ENCODE results near the gene LYST. TPM values are rescaled to one million over a fixed set of nuclear protein-coding genes. Genes with fewer than 3 reads are reported as not detected.

The LYST gene
- total and polyA plus RNA-seq, 10 of the 15 experiments (the other 5 are each of a cell fraction or from before 2014, with no cell fraction given) = 3.3 to 28.1 (median 5.6) TPM

DNA sequence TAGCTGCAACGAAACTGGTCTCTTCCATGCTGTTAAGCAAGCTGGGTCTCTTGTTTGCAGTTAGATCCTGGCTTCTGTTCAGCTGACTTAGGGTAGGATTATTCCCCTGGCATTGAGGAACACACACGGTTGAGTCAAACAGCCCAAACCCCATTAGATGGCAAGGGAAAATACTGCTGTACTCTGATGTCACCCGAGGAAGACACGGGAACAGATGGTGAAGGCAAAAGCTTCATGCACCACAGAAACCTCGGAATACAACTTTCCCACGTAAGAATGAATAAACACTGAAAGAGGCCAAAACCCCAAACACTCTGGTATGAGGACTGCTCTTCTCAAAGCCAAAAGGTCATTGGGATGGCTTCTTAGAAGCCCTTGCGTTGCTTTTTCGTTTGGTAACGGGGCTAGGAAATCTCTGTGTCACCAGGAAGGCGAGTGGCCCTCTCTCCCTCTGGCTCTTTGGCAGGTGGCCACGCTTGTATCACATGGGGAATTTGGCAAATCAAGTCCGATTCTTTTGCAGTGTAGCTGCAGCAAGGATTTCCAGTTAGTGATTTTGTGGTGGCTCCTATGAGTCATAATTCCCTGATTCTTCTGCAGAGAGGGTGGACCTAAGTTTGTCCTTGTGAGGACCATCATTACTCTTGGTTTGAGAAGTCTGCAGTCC lies 16.7 kb upstream of the LYST start:
- no peaks in the 10 kb centered on the region for H3K36me3 ChIP-seq (ENCODE audit: control insufficient read depth in 2 of 2, insufficient read depth in 2 of 2, low read length in 1 of 2)
- H3K9ac ChIP-seq (ENCODE audit: control insufficient read depth, insufficient read depth, low read length) = peak overlapping the region; percentile 19
- peak overlapping the region; percentile 9 for H3K4me2 ChIP-seq (ENCODE audit: control insufficient read depth, insufficient read depth)
- RAD21 ChIA-PET (ENCODE audit: unreplicated experiment) = interaction anchor here (0.8 to 8.3 kb wide), 8 partner anchors 11 to 110 kb away, joined by 3 to 52 read pairs (median 4); partner anchors contain the start of gene LYST
- ATAC-seq = peak; percentile 50
- WGBS (ENCODE audit: insufficient coverage, insufficient replicate concordance, low lambda C conversion rate, missing lambda C conversion rate) = 1% methylated on average over 12 of the region's 12 CpGs
- BruUV-seq (replicated peaks) = TSS peak; percentile 84
- peaks cover 36% of the 10 kb centered on the region for H3K4me1 ChIP-seq (ENCODE audit: control insufficient read depth, insufficient read depth, low read length)
- DNase-seq (ENCODE audit: low read depth, low spot score) = peak; percentile 76
- in situ Hi-C loops (cut with MboI) = loop anchor here (10.0 kb wide), 2 partner anchors 271 to 401 kb away; partner anchors contain the start of gene ERO1B
- H4K20me1 ChIP-seq (ENCODE audit: control insufficient read depth, insufficient read depth) = no peaks in the 10 kb centered on the region
- H3K9me3 ChIP-seq (replicated peaks; ENCODE audit: control insufficient read depth, insufficient read depth, low read length) = no peaks in the 10 kb centered on the region; the same call in 2 of the 3 replicates
- CTCF ChIA-PET = interaction anchor here (0.6 to 2.3 kb wide), 5 partner anchors 14 to 88 kb away, joined by 3 to 10 read pairs (median 5); no protein-coding TSS in a partner anchor
- peak; percentile 56 for FAIRE-seq
- SMC1A ChIA-PET (ENCODE audit: uncharacterized antibody, unreplicated experiment) = interaction anchor here (0.8 to 6.0 kb wide), 16 partner anchors 9 to 116 kb away, joined by 3 to 84 read pairs (median 6); partner anchors contain the start of gene LYST
- peak overlapping the region; percentile 71 for H3K27ac ChIP-seq (ENCODE audit: control insufficient read depth, insufficient read depth)
- peak overlapping the region; percentile 41 for H2AFZ ChIP-seq (ENCODE audit: control insufficient read depth, low read depth, low read length)
- intact Hi-C loops (cut with micrococcal nuclease; ENCODE audit: unreplicated experiment) = loop anchor here (5.0 kb wide), 2 partner anchors 69 to 114 kb away; no protein-coding TSS in a partner anchor
- no peaks in the 10 kb centered on the region for H3K27me3 ChIP-seq (replicated peaks in 1 of 2; ENCODE audit: control insufficient read depth in 2 of 2, insufficient read depth in 2 of 2, low read length in 1 of 2)
- POLR2A ChIA-PET = interaction anchor here (1.0 to 6.0 kb wide), 5 partner anchors 11 to 71 kb away, joined by 3 to 64 read pairs (median 5); partner anchors contain the start of gene LYST
- peak overlapping the region; percentile 33 for H3K4me3 ChIP-seq
- H3K79me2 ChIP-seq (ENCODE audit: control insufficient read depth, insufficient read depth, low read length) = peaks cover 38% of the 10 kb centered on the region
- TF ChIP-seq ZNF622 (IDR thresholded peaks at IDR 0.05) = no peak
- no peak for TF ChIP-seq MTA3 (IDR thresholded peaks at IDR 0.05; ENCODE audit: borderline replicate concordance, low read length)
- TF ChIP-seq, protein P1, sequence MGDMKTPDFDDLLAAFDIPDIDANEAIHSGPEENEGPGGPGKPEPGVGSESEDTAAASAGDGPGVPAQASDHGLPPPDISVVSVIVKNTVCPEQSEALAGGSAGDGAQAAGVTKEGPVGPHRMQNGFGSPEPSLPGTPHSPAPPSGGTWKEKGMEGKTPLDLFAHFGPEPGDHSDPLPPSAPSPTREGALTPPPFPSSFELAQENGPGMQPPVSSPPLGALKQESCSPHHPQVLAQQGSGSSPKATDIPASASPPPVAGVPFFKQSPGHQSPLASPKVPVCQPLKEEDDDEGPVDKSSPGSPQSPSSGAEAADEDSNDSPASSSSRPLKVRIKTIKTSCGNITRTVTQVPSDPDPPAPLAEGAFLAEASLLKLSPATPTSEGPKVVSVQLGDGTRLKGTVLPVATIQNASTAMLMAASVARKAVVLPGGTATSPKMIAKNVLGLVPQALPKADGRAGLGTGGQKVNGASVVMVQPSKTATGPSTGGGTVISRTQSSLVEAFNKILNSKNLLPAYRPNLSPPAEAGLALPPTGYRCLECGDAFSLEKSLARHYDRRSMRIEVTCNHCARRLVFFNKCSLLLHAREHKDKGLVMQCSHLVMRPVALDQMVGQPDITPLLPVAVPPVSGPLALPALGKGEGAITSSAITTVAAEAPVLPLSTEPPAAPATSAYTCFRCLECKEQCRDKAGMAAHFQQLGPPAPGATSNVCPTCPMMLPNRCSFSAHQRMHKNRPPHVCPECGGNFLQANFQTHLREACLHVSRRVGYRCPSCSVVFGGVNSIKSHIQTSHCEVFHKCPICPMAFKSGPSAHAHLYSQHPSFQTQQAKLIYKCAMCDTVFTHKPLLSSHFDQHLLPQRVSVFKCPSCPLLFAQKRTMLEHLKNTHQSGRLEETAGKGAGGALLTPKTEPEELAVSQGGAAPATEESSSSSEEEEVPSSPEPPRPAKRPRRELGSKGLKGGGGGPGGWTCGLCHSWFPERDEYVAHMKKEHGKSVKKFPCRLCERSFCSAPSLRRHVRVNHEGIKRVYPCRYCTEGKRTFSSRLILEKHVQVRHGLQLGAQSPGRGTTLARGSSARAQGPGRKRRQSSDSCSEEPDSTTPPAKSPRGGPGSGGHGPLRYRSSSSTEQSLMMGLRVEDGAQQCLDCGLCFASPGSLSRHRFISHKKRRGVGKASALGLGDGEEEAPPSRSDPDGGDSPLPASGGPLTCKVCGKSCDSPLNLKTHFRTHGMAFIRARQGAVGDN (IDR thresholded peaks at IDR 0.05) = 0 out of 2 replicates have a peak, but pooled peaks have one; percentile 35
- TF ChIP-seq FOS (IDR thresholded peaks at IDR 0.05; ENCODE audit: borderline replicate concordance, extremely low read depth, insufficient read length) = no peak
- TF ChIP-seq, protein P2, sequence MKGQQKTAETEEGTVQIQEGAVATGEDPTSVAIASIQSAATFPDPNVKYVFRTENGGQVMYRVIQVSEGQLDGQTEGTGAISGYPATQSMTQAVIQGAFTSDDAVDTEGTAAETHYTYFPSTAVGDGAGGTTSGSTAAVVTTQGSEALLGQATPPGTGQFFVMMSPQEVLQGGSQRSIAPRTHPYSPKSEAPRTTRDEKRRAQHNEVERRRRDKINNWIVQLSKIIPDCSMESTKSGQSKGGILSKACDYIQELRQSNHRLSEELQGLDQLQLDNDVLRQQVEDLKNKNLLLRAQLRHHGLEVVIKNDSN (IDR thresholded peaks at IDR 0.05; ENCODE audit: borderline replicate concordance, extremely low read length, insufficient read depth, low read depth, low read length) = peak; percentile 37
- TF ChIP-seq, protein P3, sequence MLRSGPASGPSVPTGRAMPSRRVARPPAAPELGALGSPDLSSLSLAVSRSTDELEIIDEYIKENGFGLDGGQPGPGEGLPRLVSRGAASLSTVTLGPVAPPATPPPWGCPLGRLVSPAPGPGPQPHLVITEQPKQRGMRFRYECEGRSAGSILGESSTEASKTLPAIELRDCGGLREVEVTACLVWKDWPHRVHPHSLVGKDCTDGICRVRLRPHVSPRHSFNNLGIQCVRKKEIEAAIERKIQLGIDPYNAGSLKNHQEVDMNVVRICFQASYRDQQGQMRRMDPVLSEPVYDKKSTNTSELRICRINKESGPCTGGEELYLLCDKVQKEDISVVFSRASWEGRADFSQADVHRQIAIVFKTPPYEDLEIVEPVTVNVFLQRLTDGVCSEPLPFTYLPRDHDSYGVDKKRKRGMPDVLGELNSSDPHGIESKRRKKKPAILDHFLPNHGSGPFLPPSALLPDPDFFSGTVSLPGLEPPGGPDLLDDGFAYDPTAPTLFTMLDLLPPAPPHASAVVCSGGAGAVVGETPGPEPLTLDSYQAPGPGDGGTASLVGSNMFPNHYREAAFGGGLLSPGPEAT (IDR thresholded peaks at IDR 0.05; ENCODE audit: low read depth) = peak; percentile 37; the same call in 1 of the 2 replicates
- TF ChIP-seq, protein P4, sequence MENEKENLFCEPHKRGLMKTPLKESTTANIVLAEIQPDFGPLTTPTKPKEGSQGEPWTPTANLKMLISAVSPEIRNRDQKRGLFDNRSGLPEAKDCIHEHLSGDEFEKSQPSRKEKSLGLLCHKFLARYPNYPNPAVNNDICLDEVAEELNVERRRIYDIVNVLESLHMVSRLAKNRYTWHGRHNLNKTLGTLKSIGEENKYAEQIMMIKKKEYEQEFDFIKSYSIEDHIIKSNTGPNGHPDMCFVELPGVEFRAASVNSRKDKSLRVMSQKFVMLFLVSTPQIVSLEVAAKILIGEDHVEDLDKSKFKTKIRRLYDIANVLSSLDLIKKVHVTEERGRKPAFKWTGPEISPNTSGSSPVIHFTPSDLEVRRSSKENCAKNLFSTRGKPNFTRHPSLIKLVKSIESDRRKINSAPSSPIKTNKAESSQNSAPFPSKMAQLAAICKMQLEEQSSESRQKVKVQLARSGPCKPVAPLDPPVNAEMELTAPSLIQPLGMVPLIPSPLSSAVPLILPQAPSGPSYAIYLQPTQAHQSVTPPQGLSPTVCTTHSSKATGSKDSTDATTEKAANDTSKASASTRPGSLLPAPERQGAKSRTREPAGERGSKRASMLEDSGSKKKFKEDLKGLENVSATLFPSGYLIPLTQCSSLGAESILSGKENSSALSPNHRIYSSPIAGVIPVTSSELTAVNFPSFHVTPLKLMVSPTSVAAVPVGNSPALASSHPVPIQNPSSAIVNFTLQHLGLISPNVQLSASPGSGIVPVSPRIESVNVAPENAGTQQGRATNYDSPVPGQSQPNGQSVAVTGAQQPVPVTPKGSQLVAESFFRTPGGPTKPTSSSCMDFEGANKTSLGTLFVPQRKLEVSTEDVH (IDR thresholded peaks at IDR 0.05; ENCODE audit: low read depth, partially characterized antibody) = no peak
- TF ChIP-seq POLR2AphosphoS5 (IDR thresholded peaks at IDR 0.05; ENCODE audit: low read length) = peak; percentile 55
- TF ChIP-seq HDGF (IDR thresholded peaks at IDR 0.05) = 0 out of 2 replicates have a peak, but pooled peaks have one; percentile 50
- TF ChIP-seq ZNF274 (IDR thresholded peaks at IDR 0.05; ENCODE audit: insufficient read depth, insufficient read length) = no peak
- no peak for TF ChIP-seq GATAD2B (conservative IDR thresholded peaks at IDR 0.05; ENCODE audit: low read depth)
- peak; percentile 69; the same call in 1 of the 2 replicates for TF ChIP-seq NFIC (IDR thresholded peaks at IDR 0.05; ENCODE audit: low read depth, low read length)
